PC-3 (cell line): ENCODE results near the gene RGL2.
"Not testable (repeated sequence)": the region's sequence is repeated elsewhere in the genome, so short reads cannot be mapped to it uniquely, and the experiment has no call there.

Source experiments
- CTCF ChIP-seq: fragments of 300-600 bp; sonication (generic); conservative IDR thresholded peaks from 2 replicates; pipeline ENCODE4 v1.5.1; 2017; ENCODE audit warnings: antibody characterized with exemption, low read depth, mild to moderate bottlenecking, low read length
- EZH2 ChIP-seq: fragments of 300-600 bp; sonication (generic); IDR thresholded peaks from one replicate; pipeline ENCODE4 v1.6.1; 2017; ENCODE audit warnings: antibody characterized with exemption, mild to moderate bottlenecking, low read length; ENCODE audit not compliant: unreplicated experiment

DNA sequence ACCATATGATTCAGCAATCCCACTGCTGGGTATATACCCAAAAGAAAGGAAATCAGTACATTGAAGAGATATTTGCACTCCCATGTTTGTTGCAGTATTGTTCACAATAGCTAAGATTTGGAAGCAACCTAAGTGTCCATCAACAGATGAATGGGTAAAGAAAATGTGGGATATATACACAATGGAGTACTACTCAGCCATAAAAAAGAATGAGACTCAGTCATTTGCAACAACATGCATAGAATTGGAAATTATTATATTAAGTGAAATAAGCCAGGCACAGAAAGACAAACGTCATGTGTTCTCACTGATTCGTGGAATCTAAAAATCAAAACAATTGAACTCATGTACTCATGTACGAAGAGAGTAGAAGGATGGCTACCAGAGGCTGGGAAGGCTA, 36.3 kb downstream of the RGL2 start:
- not testable (repeated sequence) for TF ChIP-seq CTCF, EZH2
